GM19372 (cell line): Measurements from ENCODE around the gene BATF3.
"Not testable (repeated sequence)": the region's sequence is repeated elsewhere in the genome, so short reads cannot be mapped to it uniquely, and the experiment has no call there.

Experiments used
- ATAC-seq: cut with Tn5 transposase; IDR thresholded peaks from one replicate; pipeline ENCODE4 v1.9.1; 2021; ENCODE audit warnings: mild to moderate bottlenecking, low read depth, moderate library complexity; ENCODE audit not compliant: unreplicated experiment

Gene BATF3, protein sequence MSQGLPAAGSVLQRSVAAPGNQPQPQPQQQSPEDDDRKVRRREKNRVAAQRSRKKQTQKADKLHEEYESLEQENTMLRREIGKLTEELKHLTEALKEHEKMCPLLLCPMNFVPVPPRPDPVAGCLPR

DNA sequence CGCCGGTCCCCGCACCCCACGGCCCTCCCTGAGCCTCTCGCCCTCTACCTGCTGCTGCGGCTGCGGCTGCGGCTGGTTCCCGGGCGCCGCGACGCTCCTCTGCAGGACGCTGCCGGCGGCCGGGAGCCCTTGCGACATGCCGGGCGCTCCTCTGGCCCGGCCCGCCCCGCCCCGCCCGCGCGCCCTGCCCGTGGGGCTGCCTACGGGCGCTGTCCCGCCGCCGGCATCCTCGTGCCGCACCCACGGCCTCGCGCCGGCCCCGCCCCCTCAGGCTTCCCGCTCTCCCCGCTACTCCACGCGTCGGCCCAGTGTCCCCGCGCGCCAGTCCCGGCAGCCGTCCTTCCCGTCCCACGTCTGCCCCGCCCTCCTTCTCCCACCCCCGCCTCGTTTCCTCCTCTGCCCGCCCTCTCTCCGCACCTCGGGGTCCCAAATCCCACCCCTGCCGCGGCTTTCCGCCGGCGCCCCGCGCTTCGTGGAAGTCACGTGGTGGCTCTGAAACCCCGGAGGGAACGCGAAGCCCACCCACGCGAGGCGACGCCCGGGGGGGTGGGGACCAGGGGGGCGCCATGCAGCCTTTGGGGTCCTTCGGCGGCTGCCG lies at the start of gene BATF3:
TSS of gene BATF3 (minus strand) at position 216 of the 598 bp plus-strand sequence. CDS start at position 138, 78 bp downstream.
- peak; percentile 21 for ATAC-seq

DNA sequence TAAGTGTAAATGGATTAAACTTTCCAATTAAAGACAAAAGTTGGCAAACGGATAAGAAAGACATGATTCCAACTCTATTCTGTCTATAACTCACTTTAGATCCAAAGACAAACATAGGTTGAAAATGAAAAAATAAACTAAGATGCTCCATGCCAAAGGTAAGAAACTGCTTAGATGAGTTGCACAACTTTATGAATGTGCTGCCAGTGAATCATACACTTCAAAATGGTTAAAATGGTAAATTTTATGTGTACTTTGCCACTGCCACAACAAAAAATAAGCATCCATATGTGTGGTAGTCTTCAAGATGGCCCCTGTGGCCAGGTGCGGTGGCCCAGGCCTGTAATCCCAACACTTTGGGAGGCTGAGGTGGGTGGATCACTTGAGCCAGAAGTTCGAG lies 46.9 kb upstream of the BATF3 start:
- no peak for ATAC-seq

DNA sequence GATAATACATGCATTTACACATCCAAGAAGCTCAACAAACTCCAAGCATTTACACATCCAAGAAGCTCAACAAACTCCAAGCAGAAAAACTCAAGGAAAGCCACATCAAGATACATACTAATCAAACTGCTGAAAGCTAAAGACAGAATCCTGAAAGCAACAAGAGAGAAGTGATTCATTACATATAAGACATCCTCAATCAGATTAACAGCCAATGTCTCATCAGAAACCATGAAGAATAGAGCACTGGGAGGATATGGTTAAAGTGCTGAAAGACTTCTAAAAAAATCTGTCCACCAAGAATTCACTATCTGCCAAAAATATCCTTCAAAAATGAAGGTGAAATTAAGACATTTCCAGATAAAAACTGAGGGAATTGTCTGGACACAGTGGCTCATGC lies 45.7 kb upstream of the BATF3 start:
- ATAC-seq = no peak

DNA sequence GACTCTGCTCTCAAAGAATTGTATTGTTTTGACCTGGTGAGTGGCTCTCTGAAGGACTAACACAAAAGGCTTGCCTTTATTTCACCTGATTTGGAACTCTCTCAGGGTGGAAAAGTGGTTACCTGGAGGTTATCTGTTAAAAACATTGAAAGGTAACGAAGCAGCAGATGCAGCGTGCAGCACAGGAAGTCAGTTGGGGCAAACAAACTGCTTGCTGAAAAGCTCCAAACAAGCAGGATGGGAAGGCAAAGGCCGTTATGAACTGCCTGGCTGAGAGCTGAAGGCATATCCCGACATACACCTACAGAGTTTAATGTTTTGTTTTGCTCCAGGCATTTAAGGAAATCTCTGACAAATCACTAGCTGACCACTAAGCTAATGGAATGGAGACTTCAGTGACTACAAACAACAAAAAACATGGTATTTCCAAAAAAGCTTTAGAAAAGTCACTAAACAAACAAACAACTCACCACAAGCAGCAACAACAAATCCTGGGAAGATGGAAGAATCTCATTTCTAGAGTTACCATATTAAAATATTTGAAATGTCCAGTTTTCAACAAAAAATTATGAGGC lies 44.3 kb upstream of the BATF3 start:
- no peak for ATAC-seq

DNA sequence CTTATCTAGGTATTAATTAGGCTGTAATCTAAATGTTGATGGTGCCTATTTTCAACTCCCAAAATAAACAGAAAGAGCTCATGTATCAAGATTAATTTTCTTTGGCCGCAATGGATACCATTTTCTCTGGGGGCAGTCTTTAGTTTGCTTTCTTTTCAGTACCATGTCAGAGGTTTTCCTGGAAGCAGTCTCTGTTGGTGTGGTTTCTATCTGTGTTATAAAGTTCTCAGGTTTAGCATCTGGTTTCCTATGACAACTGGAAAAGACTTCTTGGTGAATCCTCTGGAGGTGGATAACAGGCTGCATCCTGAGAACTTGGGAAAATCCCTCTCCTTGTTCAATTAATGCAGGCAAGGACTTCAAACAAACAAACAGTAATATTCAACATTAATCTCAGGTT lies 38.7 kb upstream of the BATF3 start:
- ATAC-seq = no peak

DNA sequence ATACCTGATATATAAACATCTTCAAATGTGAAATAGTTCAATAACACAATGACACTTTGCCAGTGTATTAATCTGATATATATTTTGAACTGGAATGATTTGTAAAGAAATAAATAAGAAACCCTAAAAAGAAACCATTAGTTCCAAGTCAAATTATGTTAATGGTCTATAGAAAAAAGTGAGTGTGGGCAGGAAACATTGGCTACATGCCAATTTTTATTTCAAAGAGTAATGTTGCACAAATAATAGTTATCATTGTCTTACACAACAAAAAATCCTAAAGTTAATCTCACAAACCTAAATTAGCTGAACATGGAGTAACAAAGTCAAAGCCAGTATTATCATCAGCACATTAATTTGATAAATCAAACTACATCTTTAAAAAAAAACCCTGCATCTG lies 37.9 kb upstream of the BATF3 start:
- ATAC-seq = no peak

DNA sequence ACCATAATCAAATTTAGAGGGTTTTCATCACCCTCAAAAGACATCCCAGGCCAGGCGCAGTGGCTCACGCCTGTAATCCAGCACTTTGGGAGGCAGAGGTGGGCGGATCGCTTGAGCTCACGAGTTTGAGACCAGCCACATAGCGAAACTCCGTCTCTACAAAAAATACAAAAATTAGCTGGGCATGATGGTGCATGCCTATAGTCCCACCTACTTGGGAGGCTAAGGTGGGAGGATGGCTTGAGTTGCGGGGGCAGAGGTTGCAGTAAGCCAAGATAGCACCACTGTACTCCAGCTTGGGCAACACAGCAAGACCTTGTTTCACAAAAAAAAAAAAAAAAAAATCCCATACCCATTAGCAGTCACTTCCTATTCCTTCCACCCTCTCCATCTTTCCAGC lies 33.5 kb upstream of the BATF3 start:
- ATAC-seq = no peak

DNA sequence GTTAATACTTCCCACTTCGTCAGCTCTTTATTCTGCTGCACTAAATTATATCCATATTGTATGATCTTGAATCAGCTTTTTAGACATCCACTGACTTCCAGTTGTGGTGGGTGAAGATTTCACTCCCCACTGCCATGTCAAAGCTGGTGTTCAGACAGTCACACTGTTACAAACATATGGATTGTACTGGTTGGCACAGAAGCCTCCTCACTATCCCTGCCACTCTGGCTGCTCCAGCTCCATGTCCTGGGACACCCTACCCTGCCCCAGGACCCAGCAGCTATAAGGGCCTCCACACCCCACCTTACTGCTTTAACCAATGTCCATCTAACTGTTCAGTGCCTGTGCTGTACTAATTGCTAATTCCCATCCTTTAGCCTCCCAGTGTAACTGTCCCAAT lies 32.0 kb upstream of the BATF3 start:
- ATAC-seq = no peak

DNA sequence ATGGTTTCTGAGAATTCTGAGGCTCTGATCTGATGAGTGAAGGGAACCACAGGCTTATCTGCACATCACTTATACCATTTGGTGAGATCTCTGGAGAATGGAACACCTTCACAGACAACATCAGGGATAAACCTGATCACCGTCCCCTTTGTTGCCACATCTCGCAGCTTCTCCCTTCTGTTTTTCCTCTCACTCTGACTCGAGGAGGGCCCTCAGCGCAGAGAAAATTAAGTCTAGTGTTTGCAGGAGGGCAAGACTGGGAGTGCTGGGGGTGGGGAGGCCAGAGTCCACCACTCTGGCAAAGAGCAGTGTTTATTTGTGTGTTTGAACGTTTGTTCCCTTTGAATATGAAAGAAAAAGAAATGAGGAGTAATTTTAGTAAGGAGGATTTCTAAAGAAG lies 29.0 kb upstream of the BATF3 start:
- no peak for ATAC-seq

DNA sequence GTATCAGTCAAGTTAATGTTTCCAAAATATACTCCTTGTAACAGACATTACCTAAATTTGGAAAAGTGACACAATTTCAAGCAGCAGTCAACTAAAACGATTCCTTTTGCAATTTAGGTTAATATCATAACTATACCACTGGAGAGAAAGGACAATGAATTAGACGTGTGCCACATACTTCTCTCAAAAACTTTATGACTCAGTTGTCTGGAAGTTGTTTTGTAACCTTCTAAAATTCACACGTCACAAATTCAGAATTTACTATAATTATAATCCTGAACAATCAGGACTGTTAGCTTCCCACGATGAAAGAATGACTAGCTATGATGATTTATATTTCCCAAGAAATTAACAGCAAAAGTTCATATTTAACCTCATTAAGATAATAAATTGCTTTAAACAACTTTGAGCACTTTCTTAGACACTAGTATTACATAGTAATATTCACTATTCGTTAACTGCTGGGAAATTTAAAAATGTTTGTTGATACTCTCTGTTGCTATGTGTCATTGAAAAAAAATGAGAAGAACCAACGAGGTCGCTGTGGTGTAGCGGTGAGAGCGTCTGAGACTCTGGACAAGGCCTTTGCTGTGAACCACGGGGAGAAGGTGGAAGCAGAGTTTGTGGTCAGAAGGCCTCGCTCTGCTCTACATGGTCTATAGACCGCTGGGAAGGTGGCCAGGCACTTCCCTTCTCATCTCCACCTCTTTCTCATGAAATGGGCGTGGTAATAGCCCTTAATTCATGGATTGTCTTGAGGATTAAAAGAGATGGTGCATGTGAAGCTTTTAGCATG lies 27.9 kb upstream of the BATF3 start:
- ATAC-seq = no peak

DNA sequence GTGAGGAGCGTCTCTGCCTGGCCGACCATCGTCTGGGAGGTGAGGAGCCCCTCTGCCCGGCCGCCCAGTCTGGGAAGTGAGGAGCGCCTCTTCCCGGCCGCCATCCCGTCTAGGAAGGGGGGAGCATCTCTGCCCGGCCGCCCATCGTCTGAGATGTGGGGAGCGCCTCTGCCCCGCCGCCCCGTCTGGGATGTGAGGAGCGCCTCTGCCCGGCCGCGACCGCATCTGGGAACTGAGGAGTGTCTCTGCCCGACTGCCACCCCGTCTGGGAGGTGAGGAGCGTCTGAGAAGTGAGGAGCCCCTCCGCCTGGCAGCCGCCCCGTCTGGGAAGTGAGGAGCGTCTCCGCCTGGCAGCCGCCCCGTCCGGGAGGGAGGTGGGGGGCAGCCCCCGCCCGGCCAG lies 25.0 kb upstream of the BATF3 start:
- not testable (repeated sequence) for ATAC-seq

DNA sequence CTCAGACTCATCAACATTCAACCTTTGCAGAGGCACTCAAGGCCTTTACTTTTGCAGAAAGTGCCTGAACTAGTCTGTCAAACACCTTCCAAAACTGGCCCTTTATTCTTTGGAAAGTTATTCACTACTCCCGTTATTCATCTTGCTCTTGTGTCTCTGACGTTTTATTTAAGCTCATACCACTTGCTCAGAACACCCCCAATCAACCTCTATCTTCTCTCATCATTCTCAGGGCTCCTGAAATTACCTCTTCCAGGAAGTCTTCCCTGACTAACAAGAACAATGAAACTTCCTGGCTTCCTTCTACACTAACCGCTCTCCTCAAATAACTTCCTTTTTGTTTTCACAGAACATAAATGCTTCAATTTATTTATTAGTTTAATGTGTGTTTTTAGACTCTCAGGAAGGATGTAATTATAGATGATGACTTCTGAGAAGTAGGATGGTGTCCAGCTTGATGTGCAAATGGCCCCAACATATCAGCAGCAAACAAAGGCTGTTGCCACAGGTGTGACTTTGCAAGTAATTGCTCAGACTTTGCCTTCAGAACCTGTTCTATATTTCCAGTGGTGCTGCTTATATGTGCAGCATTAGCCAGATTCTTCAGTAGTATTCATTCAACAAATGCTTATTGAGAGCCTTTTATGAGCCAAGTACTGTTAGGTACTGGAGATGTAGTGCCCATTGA lies 22.8 kb upstream of the BATF3 start:
- ATAC-seq = no peak

DNA sequence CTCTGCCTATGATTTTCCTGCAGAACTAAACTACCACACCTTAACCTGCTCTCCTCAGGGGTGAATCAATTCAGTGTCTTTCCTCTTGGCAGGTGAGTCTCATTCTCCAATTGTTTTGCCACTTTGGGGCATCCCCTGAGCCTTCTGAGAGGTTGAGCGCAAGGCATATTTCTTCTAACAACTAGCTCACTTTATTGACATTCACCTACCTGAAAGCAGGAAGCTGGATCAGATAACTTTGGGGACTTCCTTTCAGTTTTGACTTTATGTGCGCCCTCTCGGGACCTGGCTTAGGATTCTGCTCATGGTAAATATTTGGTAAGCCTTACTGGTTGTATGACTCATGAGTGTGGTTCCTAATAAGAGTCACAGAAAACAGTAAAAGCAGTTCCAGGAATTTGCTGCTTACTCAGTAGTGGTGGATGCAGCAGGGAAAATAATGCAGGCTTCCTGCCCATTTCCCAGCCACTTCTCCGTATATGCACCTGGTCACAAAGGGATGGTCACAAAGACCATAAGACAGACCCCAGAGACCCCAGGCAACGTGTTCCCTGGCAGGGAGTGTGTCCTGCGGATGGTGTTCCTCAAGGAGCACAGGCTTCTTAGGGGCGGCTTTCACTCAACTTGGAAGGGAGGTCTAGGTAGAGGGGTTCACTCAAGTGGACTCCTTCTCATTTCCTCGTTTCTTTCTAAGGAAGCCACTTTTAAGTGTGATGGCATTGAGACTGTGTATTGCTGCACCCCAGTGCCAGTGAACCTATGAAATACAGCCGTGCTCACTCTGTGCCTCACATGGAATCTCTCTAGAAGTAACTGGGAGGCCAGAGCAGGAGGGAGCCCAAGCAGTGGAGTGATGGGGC lies 22.0 kb upstream of the BATF3 start:
- ATAC-seq = no peak

DNA sequence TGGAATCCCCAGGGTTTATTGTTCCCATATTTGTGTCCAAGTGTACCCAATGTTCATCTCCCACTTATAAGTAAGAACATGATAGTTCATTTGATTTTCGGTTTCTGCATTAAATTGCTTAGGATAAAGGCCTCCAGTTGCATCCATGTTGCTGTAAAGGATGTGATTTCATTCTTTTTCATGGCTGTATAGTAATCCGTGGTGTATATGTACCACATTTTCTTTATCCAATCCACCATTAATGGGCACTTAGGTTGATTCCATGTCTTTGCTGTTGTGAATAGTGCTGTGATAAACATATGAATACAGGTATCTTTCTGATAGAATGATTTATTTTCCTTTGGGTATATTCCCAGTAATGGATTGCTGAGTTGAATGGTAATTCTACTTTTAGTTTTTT lies 20.0 kb upstream of the BATF3 start:
- no peak for ATAC-seq

DNA sequence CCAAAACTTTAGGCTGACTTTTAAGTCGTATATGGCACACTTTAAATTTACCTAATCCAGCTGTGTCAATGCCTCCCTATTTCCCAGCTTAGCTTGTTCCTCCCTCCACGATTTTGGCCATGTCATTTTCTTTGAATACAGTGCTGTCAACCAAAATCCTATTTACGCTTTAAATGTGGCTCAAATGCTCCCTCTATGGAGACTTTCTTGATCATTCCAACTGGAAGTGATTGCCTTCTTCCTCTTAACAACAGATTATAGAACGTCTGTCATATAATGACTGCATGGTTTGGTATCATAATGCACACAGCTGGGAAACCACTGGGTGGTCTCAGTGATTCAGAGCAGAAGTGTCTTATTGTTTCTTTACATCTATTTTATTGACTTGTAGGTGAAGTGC lies 18.9 kb upstream of the BATF3 start:
- ATAC-seq = no peak

DNA sequence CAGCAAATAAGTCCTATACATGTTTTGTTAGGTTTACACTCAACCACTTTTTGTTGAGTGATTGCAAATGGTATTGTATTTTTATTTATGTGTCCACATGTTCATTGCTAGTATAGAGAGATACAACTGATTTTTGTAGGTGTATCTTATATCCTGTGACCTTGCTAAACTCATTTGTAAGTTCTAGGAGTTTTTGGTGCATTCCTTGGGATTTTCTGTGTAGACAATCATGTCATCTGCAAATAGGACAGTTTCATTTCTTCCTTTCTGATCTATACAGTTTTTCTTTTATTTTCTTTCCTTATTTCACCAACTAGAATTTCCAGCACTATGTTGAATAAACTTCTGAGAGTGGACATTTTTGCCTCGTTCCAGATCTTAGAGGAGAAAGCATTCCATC lies 16.5 kb upstream of the BATF3 start:
- no peak for ATAC-seq

DNA sequence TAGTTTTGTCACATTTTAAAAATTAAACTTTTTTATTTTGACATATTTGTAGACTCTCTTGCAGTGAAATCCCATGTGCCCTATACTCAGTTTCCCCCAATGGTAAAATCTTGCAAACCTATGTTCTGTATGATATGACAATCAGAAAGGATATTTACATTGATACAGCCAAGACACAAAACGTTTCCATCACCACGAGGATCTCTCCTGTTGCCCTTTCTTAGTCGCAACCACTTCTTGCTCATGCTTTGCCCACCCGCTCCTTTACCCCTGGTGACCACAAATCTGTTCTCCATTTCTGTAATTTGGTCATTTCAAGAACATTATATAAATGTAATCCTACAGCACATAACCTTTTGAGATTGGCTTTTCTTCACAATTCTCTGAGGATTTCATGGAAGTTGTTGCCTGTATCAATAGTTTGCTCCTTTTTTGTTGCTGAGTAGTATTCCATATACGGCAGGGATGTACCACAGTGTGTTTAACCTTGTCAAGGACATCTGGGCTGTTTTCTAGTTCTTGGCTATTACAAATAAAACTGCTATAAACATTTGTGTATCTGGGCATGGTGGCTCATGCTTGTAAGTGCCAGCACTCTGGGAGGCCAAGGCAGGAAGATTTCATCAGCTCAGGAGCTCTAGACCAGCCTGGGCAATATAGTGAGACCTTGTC lies 14.0 kb upstream of the BATF3 start:
- no peak for ATAC-seq

DNA sequence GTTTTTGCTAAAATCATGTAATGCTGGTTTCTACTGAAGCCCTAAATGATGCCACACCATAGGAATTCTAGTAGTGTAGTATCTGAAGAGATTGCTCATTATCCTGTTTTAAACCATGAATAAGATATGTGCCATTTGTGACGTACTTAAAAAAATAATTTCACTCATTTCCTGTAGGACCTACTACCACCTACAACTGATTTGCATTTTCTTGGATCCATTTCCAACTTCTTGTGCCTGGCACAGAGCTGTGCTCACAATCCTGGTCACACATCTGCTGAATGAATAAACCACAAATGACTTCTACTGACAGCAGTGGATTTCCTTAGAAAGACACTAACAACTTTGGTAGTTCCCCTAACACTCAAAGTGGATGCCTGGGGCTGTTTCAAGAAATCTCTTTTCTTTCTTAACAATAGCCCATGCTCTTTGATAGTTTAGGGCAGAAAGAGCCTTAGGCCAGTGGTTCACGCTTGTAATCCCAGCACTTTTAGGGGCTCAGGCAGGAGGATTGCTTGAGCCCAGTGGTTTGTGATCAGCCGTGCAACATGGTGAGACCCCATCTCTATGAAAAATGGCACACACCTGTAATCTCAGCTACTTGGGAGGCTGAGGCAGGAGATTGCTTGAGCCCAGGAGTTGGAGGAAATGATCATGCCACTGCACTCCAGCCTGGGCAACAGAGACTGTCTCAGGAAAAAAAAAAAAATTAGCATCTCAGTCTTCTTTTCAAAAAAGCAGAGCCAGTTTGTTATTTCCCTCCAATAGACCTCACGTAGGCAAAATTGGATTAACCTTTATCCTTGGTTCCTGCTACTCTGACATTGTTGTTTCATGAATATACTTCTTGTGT lies 13.0 kb upstream of the BATF3 start:
- no peak for ATAC-seq

DNA sequence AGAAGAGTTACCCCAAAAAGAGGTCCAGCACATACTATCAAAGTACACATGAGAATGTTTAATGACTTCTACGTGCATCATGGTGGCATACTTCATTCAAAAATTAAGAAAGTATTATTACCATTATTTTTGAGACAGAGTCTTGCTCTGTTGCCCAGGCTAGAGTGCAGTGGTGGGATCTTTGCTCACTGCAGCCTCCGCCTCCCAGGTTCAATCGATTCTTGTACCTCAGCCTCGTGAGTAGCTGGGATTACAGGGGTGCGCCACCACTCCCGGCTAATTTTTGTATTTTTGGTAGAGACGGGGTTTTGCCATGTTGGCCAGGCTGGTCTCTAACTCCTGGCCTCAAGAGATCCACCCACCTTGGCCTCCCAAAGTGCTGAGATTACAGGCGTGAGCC lies 12.3 kb upstream of the BATF3 start:
- not testable (repeated sequence) for ATAC-seq
